ENCODE results near the gene UBN1. TPM values are rescaled to one million over a fixed set of nuclear protein-coding genes. Genes with fewer than 3 reads are reported as not detected.
A peak's percentile ranks its signal among the peaks of the same experiment; 100 is the strongest.

Gene UBN1
- total and polyA plus RNA-seq, 2 of the 13 experiments (the other 11 are each of a cell fraction or from before 2014, with no cell fraction given) = 10.6 to 23.5 TPM

DNA sequence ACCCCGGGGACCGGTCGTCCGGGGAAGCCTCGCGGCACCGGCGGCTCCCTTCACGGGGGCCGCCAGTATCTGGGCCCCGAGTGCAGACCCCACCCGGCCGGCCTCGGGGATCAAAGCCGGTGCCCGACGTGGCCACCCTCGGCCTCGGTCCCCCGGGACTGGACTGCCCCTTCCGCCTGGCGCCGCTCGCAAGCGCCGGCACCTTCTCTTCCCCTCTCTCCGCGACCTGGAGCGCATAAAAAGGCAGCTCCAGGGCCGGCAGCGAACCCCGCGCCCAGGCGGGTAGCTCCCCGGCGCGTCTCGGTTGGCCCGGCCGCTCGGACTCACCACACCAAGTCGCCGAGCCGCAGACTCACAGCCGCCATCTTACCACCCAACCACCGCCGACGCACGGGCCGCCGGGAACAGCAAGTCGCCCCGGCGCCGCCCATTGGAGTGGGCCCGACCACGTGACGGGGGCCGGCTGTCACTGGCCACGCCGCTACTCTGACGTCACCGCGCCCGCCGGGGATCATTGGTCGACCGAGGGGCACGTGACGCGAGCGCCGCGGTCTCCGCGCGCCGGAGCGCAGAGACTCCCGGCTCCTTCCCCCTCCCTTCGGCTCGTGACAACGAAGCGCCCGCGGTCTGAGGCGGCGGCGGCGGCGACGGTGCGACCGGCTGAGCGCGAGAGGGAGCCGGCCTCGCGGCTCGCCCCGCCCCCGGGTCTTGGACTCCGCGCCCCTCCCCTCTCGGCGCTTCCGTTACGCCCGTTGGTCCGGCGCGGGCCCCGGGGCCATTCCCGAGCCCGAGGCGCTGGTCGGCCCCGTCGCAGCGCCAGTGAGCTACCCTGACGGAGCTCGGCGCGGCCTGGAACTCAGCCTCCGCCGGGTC lies at the start of gene UBN1, which contains the start of gene GLYR1 (continued):
- TF ChIP-seq, protein P1, sequence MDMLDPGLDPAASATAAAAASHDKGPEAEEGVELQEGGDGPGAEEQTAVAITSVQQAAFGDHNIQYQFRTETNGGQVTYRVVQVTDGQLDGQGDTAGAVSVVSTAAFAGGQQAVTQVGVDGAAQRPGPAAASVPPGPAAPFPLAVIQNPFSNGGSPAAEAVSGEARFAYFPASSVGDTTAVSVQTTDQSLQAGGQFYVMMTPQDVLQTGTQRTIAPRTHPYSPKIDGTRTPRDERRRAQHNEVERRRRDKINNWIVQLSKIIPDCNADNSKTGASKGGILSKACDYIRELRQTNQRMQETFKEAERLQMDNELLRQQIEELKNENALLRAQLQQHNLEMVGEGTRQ (IDR thresholded peaks at IDR 0.05; ENCODE audit: low read depth, low read length) = peak; percentile 99
- TF ChIP-seq, protein P1 (CRISPR knock-in tag; IDR thresholded peaks at IDR 0.05; ENCODE audit: borderline replicate concordance) = peak; percentile 97; the same call in 1 of the 2 replicates
- TF ChIP-seq PRPF4 (IDR thresholded peaks at IDR 0.05; ENCODE audit: low read depth, low read length, poor library complexity, severe bottlenecking) = no peak
- no peak for TF ChIP-seq TCF12 (IDR thresholded peaks at IDR 0.05)
- TF ChIP-seq TCF12 (CRISPR knock-in tag; IDR thresholded peaks at IDR 0.05) = peak; percentile 73; the same call in 1 of the 2 replicates
- peak; percentile 59; the same call in 1 of the 2 replicates for TF ChIP-seq KDM5A (IDR thresholded peaks at IDR 0.05; ENCODE audit: borderline replicate concordance, low read length)
- TF ChIP-seq ZHX2 (IDR thresholded peaks at IDR 0.05; ENCODE audit: low read depth) = peak; percentile 56; the same call in 1 of the 2 replicates
- no peak; the same call in 1 of the 2 replicates for TF ChIP-seq ZHX2 (CRISPR knock-in tag; IDR thresholded peaks at IDR 0.05; ENCODE audit: borderline replicate concordance)
- TF ChIP-seq BORCS8-MEF2B (CRISPR knock-in tag; IDR thresholded peaks at IDR 0.05) = peak; percentile 16
- no peak; the same call in 1 of the 2 replicates for TF ChIP-seq ZNF546 (CRISPR knock-in tag; conservative IDR thresholded peaks at IDR 0.05)
- TF ChIP-seq MYC (CRISPR knock-in tag; IDR thresholded peaks at IDR 0.05; ENCODE audit: borderline replicate concordance) = peak; percentile 60
- TF ChIP-seq TFE3 (CRISPR knock-in tag; IDR thresholded peaks at IDR 0.05) = peak; percentile 82; the same call in 1 of the 2 replicates
- TF ChIP-seq NAIF1 (CRISPR knock-in tag; IDR thresholded peaks at IDR 0.05; ENCODE audit: borderline replicate concordance) = no peak
- peak; percentile 74 for TF ChIP-seq REPIN1 (CRISPR knock-in tag; IDR thresholded peaks at IDR 0.05; ENCODE audit: borderline replicate concordance, low read depth)
- 0 out of 2 replicates have a peak, but pooled peaks have one; percentile 46 for TF ChIP-seq ZNF547 (CRISPR knock-in tag; IDR thresholded peaks at IDR 0.05)
- peak; percentile 67 for TF ChIP-seq IKZF4 (CRISPR knock-in tag; IDR thresholded peaks at IDR 0.05; ENCODE audit: borderline replicate concordance, low read depth, not compliant biosample characterization)
- TF ChIP-seq ZNF383 (CRISPR knock-in tag; IDR thresholded peaks at IDR 0.05; ENCODE audit: borderline replicate concordance) = no peak

Measured in HepG2 (cell line).